Karpas-422 (cell line): ENCODE data around the gene EYA4. TPM values are rescaled to one million over a fixed set of nuclear protein-coding genes. Genes with fewer than 3 reads are reported as not detected.
A peak's percentile ranks its signal among the peaks of the same experiment; 100 is the strongest.
"Not testable (repeated sequence)": the region's sequence is repeated elsewhere in the genome, so short reads cannot be mapped to it uniquely, and the experiment has no call there.

Experiments
- DNase-seq: peaks from one replicate; pipeline ENCODE4 v3.0.0-alpha.2; 2015
- H2AFZ ChIP-seq: fragments of 200-600 bp; sonication (generic); 2 replicates; pipeline ENCODE4 v1.6.1; 2014; ENCODE audit warnings: antibody characterized with exemption, low read length, mixed read lengths
- H3K27ac ChIP-seq: fragments of 200-600 bp; sonication (generic); 2 replicates; pipeline ENCODE4 v1.5.1; 2014; ENCODE audit warnings: mild to moderate bottlenecking, low read length, moderate library complexity
- H3K27me3 ChIP-seq: fragments of 200-600 bp; sonication (generic); 2 replicates; pipeline ENCODE4 v1.6.1; 2014; ENCODE audit warnings: low read length, mixed read lengths
- H3K36me3 ChIP-seq: fragments of 200-600 bp; sonication (generic); 2 replicates; pipeline ENCODE4 v1.6.1; 2014; ENCODE audit warnings: low read length, mixed read lengths; ENCODE audit not compliant: insufficient read depth
- H3K4me1 ChIP-seq: fragments of 200-600 bp; sonication (generic); 2 replicates; pipeline ENCODE4 v1.6.1; 2014; ENCODE audit warnings: mild to moderate bottlenecking, low read length, mixed read lengths
- H3K4me2 ChIP-seq: fragments of 200-600 bp; sonication (generic); 2 replicates; pipeline ENCODE4 v1.6.1; 2014; ENCODE audit warnings: low read length, low read depth, mild to moderate bottlenecking; ENCODE audit not compliant: poor library complexity, severe bottlenecking
- H3K4me3 ChIP-seq: fragments of 200-600 bp; sonication (generic); 2 replicates; pipeline ENCODE4 v1.5.1; 2014; ENCODE audit warnings: mild to moderate bottlenecking, antibody characterized with exemption, low read length, mixed read lengths
- H3K79me2 ChIP-seq: fragments of 200-600 bp; sonication (generic); 2 replicates; pipeline ENCODE4 v1.6.1; 2014; ENCODE audit warnings: mild to moderate bottlenecking, low read length, mixed read lengths
- H3K9ac ChIP-seq: fragments of 200-600 bp; sonication (generic); 2 replicates; pipeline ENCODE4 v1.6.0; 2014; ENCODE audit warnings: low read length
- H3K9me2 ChIP-seq: fragments of 200-600 bp; sonication (generic), shearing (Covaris generic); replicated peaks from 2 replicates; pipeline ENCODE4 v1.6.0; 2014; ENCODE audit warnings: mild to moderate bottlenecking, low read length, moderate library complexity; ENCODE audit not compliant: insufficient read depth
- H3K9me3 ChIP-seq: fragments of 300-700, 200-600 bp; sonication (generic); 2 replicates; pipeline ENCODE4 v1.6.1; 2014; ENCODE audit warnings: low read length, mixed read lengths
- H4K20me1 ChIP-seq: fragments of 200-600 bp; sonication (generic); 2 replicates; pipeline ENCODE4 v1.6.1; 2014; ENCODE audit warnings: mild to moderate bottlenecking, antibody characterized with exemption, low read length, low read depth; ENCODE audit not compliant: insufficient read depth
- total RNA-seq: library from RNA; depleted of rRNA; stranded (reverse); fragments of >200 nt; shearing (Covaris generic); gene quantifications from 2 replicates; pipeline ENCODE4 v1.2.3, GENCODE V29; 2014; ENCODE audit warnings: low replicate concordance

Gene EYA4
- total RNA-seq, 1 experiment from 2014 or later: not detected

DNA sequence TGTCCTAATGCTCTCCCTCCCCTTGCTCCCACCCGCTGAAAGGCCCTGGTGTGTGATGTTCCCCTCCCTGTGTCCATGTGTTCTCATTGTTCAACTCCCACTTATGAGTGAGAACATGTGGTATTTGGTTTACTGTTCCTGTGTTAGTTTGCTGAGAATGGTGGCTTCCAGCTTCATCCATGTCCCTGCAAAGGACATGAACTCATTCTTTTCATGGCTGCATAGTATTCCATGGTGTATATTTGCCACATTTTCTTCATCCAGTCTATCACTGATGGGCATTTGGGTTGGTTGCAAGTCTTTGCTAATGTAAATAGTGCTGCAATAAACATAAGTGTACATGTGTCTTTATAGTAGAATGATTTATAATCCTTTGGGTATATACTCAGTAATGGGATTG lies 313.0 kb downstream of the EYA4 start:
- H3K9ac ChIP-seq, H3K36me3 ChIP-seq, H3K4me2 ChIP-seq, H3K4me1 ChIP-seq, H3K4me3 ChIP-seq, DNase-seq, H3K79me2 ChIP-seq, H3K9me3 ChIP-seq, H4K20me1 ChIP-seq, H2AFZ ChIP-seq, H3K9me2 ChIP-seq, H3K27me3 ChIP-seq, H3K27ac ChIP-seq: not testable (repeated sequence)

DNA sequence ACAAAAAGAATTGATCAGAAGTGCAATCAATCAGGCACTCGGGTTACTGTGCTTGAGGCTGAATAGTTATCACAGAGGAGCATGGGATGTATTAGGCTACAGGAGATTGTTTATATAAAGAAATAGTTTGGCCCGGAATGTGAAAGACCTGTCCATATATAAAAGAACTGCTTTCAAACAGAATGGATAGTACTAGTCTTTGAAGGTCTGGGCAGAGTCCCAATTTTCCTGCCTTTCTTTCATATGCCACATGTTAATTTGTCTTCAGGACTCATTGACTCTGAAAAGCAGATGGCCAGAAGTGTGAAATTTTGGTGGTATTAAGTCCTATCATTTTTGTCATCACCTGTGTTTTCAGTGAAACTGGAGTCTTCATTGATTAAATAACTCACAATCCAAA lies 314.5 kb downstream of the EYA4 start:
- Histone ChIP-seq H3K27ac (no peak overlapping the region), H2AFZ (no peak overlapping the region), H3K36me3 (no peaks in the 10 kb centered on the region), H4K20me1 (no peaks in the 10 kb centered on the region), H3K4me3 (no peak overlapping the region), H3K27me3 (no peaks in the 10 kb centered on the region), H3K9me3 (no peaks in the 10 kb centered on the region), H3K4me2 (no peak overlapping the region), H3K4me1 (no peaks in the 10 kb centered on the region), H3K9me2 (no peaks in the 10 kb centered on the region), H3K79me2 (no peaks in the 10 kb centered on the region), H3K9ac (no peak overlapping the region)
- no peak for DNase-seq

GRCh38 chr6:133559926-133560325 lies 318.8 kb downstream of the EYA4 start:
- Histone ChIP-seq H3K9me2 (no peaks in the 10 kb centered on the region), H3K4me3 (no peak overlapping the region), H3K4me1 (no peaks in the 10 kb centered on the region), H3K79me2 (no peaks in the 10 kb centered on the region), H3K9me3 (no peaks in the 10 kb centered on the region), H4K20me1 (no peaks in the 10 kb centered on the region), H2AFZ (no peak overlapping the region), H3K27me3 (no peaks in the 10 kb centered on the region), H3K27ac (no peak overlapping the region), H3K36me3 (no peaks in the 10 kb centered on the region), H3K4me2 (no peak overlapping the region), H3K9ac (no peak overlapping the region)
- no peak for DNase-seq

GRCh38 chr6:133567636-133568035 lies 326.5 kb downstream of the EYA4 start:
- Histone ChIP-seq H3K27ac (no peak overlapping the region), H3K9ac (no peak overlapping the region)

DNA sequence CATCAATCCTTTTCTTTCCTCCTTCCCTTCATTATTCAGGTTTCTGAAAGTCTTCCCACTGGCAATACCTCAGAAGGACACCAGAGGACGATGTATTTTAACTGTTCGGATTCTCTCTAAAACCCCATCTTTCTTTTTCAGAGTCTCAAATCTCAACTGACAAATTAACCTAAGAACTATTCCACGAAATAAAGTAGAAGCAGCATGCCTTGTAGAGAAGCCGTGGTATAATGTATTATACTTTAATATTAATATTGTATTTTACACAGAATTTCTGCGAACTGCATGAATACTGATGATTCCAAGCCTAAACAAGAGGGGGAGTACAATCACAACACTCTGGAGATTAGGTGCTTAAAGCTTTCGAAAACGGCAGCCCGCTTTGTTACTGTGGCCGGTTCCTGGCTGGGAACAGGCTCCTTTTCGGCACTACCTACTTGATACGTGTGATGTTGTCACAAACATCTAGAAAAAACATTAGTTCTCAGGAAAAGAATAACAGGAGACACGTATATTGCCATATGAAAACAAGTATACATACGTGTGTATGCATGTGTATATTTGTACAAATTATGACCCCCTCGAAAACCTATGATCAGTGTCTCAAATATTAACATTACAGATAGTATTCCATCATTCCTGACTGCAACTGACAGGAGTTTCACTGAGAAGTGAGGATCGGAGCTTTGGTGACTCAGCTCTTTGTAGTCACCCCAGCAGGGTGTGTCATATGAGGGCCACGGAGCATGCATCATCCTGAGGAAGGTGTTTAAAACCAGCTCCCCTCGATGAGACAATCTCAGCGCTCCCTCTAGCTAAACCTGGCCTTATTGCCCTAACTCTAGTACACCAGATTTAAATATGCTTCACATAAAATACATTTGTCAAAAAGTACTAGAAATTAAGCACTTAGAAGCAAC lies 328.1 kb downstream of the EYA4 start:
- Histone ChIP-seq H3K9me2 (no peaks in the 10 kb centered on the region), H3K4me2 (peak overlapping the region; percentile 6), H3K36me3 (no peaks in the 10 kb centered on the region), H3K4me1 (no peaks in the 10 kb centered on the region; the same call in 1 of the 2 replicates), H3K27me3 (no peaks in the 10 kb centered on the region), H3K79me2 (no peaks in the 10 kb centered on the region), H4K20me1 (no peaks in the 10 kb centered on the region), H2AFZ (no peak overlapping the region), H3K27ac (no peak overlapping the region), H3K9ac (no peak overlapping the region), H3K4me3 (no peak overlapping the region), H3K9me3 (no peaks in the 10 kb centered on the region)
- peak; percentile 50 for DNase-seq

More at GRCh38 chr6:133567636-133568035, 326.5 kb downstream of the EYA4 start:
- Histone ChIP-seq H3K9me3 (no peaks in the 10 kb centered on the region), H2AFZ (no peak overlapping the region), H3K9me2 (no peaks in the 10 kb centered on the region), H3K4me3 (no peak overlapping the region), H4K20me1 (no peaks in the 10 kb centered on the region), H3K36me3 (no peaks in the 10 kb centered on the region), H3K79me2 (no peaks in the 10 kb centered on the region), H3K27me3 (no peaks in the 10 kb centered on the region), H3K4me2 (no peak overlapping the region), H3K4me1 (no peaks in the 10 kb centered on the region; the same call in 1 of the 2 replicates)
- DNase-seq: no peak

GRCh38 chr6:133571681-133572080 lies 330.5 kb downstream of the EYA4 start:
- Histone ChIP-seq H3K79me2 (no peaks in the 10 kb centered on the region), H3K4me3 (no peak overlapping the region), H3K27ac (no peak overlapping the region), H3K36me3 (no peaks in the 10 kb centered on the region), H3K4me2 (no peak overlapping the region), H3K9me3 (no peaks in the 10 kb centered on the region), H3K4me1 (no peaks in the 10 kb centered on the region; the same call in 1 of the 2 replicates), H3K9me2 (no peaks in the 10 kb centered on the region), H4K20me1 (no peaks in the 10 kb centered on the region), H2AFZ (no peak overlapping the region), H3K27me3 (no peaks in the 10 kb centered on the region), H3K9ac (no peak overlapping the region)
- DNase-seq: no peak

GRCh38 chr6:133577851-133578250 lies 336.7 kb downstream of the EYA4 start:
- Histone ChIP-seq H3K9me3 (no peaks in the 10 kb centered on the region), H3K4me1 (no peaks in the 10 kb centered on the region), H3K79me2 (no peaks in the 10 kb centered on the region), H3K27me3 (no peaks in the 10 kb centered on the region), H3K27ac (no peak overlapping the region), H4K20me1 (no peaks in the 10 kb centered on the region), H3K4me2 (no peak overlapping the region), H2AFZ (no peak overlapping the region), H3K36me3 (no peaks in the 10 kb centered on the region), H3K9ac (no peak overlapping the region), H3K9me2 (no peaks in the 10 kb centered on the region), H3K4me3 (no peak overlapping the region)
- no peak for DNase-seq
